Progenitor cell of endocrine pancreas (in vitro differentiated cells): ENCODE results near the gene RASGRP4. TPM values are rescaled to one million over a fixed set of nuclear protein-coding genes. Genes with fewer than 3 reads are reported as not detected.
"Not testable (repeated sequence)": the region's sequence is repeated elsewhere in the genome, so short reads cannot be mapped to it uniquely, and the experiment has no call there.

Experiments used
- DNase-seq: peaks from one replicate; pipeline ENCODE4 v3.0.0; 2021; ENCODE audit warnings: low spot score; ENCODE audit not compliant: unreplicated experiment
- H3K27ac Mint-ChIP-seq: 2 replicates; pipeline ENCODE4 v1.8.0; 2021; ENCODE audit warnings: mild to moderate bottlenecking, moderate library complexity, mixed read lengths
- H3K27me3 Mint-ChIP-seq: 2 replicates; pipeline ENCODE4 v1.8.0; 2021; ENCODE audit warnings: mixed read lengths
- H3K36me3 Mint-ChIP-seq: 2 replicates; pipeline ENCODE4 v1.8.0; 2022; ENCODE audit warnings: mixed read lengths; ENCODE audit not compliant: insufficient read depth
- H3K4me1 Mint-ChIP-seq: 2 replicates; pipeline ENCODE4 v1.8.0; 2021; ENCODE audit warnings: low read depth, mixed read lengths
- H3K4me3 Mint-ChIP-seq: 2 replicates; pipeline ENCODE4 v1.8.0; 2021; ENCODE audit warnings: low read depth, mild to moderate bottlenecking, moderate library complexity, mixed read lengths
- H3K9me3 Mint-ChIP-seq: 2 replicates; pipeline ENCODE4 v1.8.0; 2021; ENCODE audit warnings: low read depth, mixed read lengths
- total RNA-seq: library from RNA; stranded (reverse); gene quantifications from 2 replicates; pipeline ENCODE4 v1.2.1, GENCODE V29; 2021
- TF ChIP-seq, protein P1 (sequence below): fragments of 200-600 bp; sonication (generic); IDR thresholded peaks from one replicate; pipeline ENCODE4 v1.5.0; 2021; ENCODE audit warnings: antibody characterized with exemption, mild to moderate bottlenecking; ENCODE audit not compliant: unreplicated experiment

The RASGRP4 gene
- total RNA-seq, 1 donor from 2014 or later = not detected

DNA sequence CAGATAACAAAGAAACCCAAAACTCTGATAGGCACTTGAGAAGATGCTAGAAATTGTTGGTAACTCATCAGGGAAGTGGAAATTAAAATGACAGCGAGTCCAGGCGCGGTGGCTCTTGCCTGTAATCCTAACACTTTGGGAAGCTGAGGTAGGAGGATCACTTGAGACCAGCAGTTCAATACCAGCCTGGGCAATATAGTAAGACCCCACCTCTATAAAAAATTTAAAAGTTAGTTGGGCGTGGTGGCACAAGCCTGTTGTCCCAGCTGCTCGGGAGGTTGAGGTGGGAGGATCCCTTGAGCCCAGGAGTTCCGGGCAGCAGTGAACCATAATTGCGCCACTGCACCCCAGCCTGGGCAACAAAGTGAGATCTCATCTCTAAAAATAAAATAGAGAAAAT is 4.9 kb upstream of the RASGRP4 start:
- peaks cover 38% of the 10 kb centered on the region for H3K27me3 Mint-ChIP-seq
- TF ChIP-seq, protein P1, sequence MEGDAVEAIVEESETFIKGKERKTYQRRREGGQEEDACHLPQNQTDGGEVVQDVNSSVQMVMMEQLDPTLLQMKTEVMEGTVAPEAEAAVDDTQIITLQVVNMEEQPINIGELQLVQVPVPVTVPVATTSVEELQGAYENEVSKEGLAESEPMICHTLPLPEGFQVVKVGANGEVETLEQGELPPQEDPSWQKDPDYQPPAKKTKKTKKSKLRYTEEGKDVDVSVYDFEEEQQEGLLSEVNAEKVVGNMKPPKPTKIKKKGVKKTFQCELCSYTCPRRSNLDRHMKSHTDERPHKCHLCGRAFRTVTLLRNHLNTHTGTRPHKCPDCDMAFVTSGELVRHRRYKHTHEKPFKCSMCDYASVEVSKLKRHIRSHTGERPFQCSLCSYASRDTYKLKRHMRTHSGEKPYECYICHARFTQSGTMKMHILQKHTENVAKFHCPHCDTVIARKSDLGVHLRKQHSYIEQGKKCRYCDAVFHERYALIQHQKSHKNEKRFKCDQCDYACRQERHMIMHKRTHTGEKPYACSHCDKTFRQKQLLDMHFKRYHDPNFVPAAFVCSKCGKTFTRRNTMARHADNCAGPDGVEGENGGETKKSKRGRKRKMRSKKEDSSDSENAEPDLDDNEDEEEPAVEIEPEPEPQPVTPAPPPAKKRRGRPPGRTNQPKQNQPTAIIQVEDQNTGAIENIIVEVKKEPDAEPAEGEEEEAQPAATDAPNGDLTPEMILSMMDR = no peak
- H3K4me3 Mint-ChIP-seq = no peak overlapping the region
- no peak overlapping the region for H3K27ac Mint-ChIP-seq
- no peaks in the 10 kb centered on the region for H3K36me3 Mint-ChIP-seq
- peaks cover 3% of the 10 kb centered on the region for H3K4me1 Mint-ChIP-seq
- H3K9me3 Mint-ChIP-seq = no peaks in the 10 kb centered on the region
- DNase-seq = no peak

GRCh38 chr19:38429811-38430156 is 3.8 kb upstream of the RASGRP4 start:
- no peak for DNase-seq
- H3K27me3 Mint-ChIP-seq = peaks cover 38% of the 10 kb centered on the region
- TF ChIP-seq, protein P1 = no peak
- no peaks in the 10 kb centered on the region for H3K36me3 Mint-ChIP-seq
- H3K4me3 Mint-ChIP-seq = no peak overlapping the region
- no peak overlapping the region for H3K27ac Mint-ChIP-seq
- peaks cover 3% of the 10 kb centered on the region for H3K4me1 Mint-ChIP-seq
- H3K9me3 Mint-ChIP-seq = no peaks in the 10 kb centered on the region

GRCh38 chr19:38429055-38429810 is 3.2 kb upstream of the RASGRP4 start:
- Mint-ChIP-seq H3K9me3 (no peaks in the 10 kb centered on the region), H3K4me3 (no peak overlapping the region), H3K27ac (no peak overlapping the region), H3K36me3 (no peaks in the 10 kb centered on the region), H3K27me3 (peaks cover 35% of the 10 kb centered on the region), H3K4me1 (peaks cover under 1% of the 10 kb centered on the region)
- TF ChIP-seq, protein P1 = no peak
- no peak for DNase-seq

DNA sequence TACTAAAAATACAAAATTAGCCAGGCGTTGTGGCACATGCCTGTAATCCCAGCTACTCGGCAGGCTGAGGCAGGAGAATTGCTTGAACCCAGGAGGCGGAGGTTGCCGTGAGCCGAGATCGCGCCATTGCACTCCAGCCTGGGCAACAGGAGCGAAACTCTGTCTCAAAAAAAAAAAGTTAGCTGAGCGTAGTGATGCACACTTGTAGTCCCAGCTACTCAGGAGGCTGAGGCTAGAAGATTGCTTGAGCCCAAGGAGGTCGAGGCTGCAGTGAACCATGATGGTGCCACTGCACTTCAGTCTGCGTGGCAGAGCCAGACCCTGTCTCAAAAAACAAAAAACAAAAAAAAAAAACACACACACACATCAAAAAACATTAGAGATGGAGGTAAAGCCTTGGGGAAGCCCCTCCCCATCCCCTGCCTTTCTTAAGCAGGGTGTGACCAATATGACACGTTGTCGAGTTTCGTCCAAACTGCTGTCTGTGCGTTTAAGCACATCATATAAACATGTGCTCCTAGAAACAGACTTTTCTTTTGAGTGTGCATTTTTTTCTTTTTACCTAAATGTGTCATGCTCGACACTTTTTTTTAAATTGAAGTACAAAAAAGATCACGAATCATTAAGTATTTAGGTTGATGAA is 1.1 kb upstream of the RASGRP4 start:
- H3K36me3 Mint-ChIP-seq, H3K4me3 Mint-ChIP-seq, H3K27ac Mint-ChIP-seq, H3K4me1 Mint-ChIP-seq, DNase-seq, H3K9me3 Mint-ChIP-seq: not testable (repeated sequence)
- H3K27me3 Mint-ChIP-seq = peaks cover 25% of the 10 kb centered on the region

DNA sequence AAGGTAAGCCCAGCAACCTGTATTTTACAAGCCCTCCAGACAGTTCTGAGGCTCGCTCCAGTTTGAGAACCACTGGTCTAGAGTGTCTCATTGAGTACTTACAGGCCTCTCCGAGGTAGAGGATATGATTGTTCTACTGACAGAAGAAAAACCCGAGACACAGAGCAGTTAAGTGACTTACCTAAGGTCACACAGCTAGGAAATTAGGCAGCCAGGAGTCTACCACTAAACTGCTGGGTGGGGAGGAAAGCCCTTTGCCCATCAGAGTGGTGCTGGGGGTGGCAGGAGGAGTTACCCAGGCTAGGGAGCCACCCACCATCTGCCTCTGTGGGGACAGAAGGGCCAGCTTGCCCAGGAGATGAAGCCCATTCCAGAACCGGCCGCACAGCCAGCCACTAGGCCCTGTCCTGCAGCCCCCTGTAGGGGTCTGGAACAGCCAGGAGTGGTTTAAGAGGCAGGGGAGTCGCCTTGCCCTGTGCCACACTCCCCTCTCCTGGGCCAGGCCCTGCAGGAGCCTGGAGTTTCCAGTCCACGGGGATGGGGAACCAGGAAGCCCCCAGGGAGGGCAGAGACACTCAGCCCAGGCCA is 703 bp downstream of the RASGRP4 start:
- Mint-ChIP-seq H3K9me3 (no peaks in the 10 kb centered on the region), H3K27me3 (peaks cover 33% of the 10 kb centered on the region), H3K27ac (no peak overlapping the region), H3K4me1 (no peaks in the 10 kb centered on the region), H3K4me3 (no peak overlapping the region), H3K36me3 (no peaks in the 10 kb centered on the region)
- TF ChIP-seq, protein P1 = no peak
- no peak for DNase-seq
